AG04449 (cell line): ENCODE data around the gene CAMTA1.

Experiments
- CTCF ChIA-PET: fragments of 350-600 bp; formaldehyde crosslinking; extraction: SDS; loops from one replicate; lab custom pipeline; 2021; ENCODE audit warnings: antibody characterized with exemption; lab: Yijun Ruan, JAX
- POLR2A ChIA-PET: fragments of 400-600, 350-600 bp; formaldehyde crosslinking; extraction: SDS; loops from one replicate; lab custom pipeline; 2020; ENCODE audit warnings: antibody characterized with exemption, inconsistent platforms; lab: Yijun Ruan, JAX
- DNase-seq: peaks from one replicate; pipeline ENCODE4 v3.0.0-alpha.2; 2010; ENCODE audit warnings: low read depth, low spot score
- H3K4me3 ChIP-seq: 2 replicates; pipeline ENCODE4 v1.5.1; 2011; ENCODE audit warnings: low read depth, mild to moderate bottlenecking, control low read depth, low read length
- TF ChIP-seq, protein P1 (sequence below): IDR thresholded peaks from one replicate; pipeline ENCODE4 v1.5.1; 2011; ENCODE audit warnings: mild to moderate bottlenecking, moderate library complexity, low read length, control low read depth, inconsistent platforms; ENCODE audit not compliant: insufficient read depth; ENCODE audit errors: missing control alignments

CAMTA1 gene

DNA sequence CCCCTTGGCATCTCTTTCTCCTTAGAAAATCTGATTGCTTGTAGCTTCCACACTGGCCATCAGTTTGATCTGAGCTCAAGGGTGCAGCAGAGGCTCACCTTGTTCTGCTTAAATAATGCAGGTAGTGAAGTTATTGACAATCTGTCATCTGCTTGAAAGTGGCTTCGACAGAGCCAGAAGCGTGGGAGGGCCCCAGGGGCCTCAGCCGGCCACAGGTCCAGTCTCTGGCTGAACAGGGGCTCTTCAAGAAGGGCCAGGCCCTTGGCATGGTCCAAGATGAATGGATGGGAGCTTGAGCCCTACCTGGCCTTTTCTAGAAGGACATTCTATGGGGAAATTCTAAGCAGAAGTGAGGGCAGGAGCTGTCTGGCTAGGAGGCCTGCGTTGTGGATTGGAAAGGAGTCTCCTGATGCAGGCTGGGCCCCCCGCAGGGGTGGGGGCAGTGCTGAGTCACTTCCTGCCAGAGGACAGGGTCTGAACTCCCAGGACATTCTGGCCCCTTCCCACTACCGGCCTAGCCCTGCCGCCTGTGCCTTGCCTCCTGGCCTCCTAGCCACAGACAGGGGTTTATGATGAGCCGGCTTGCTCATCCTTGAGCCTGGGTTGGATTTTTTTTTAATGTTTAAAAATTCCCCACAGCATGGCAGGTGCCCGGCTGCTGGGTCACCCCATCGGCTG is 823.5 kb downstream of the CAMTA1 start:
- H3K4me3 ChIP-seq = no peak overlapping the region
- ChIA-PET POLR2A (no interaction called here), CTCF (interaction anchor here (1.8 kb wide), 1 partner anchor 60 kb away, joined by 5 read pairs; no protein-coding TSS in a partner anchor)
- TF ChIP-seq, protein P1, sequence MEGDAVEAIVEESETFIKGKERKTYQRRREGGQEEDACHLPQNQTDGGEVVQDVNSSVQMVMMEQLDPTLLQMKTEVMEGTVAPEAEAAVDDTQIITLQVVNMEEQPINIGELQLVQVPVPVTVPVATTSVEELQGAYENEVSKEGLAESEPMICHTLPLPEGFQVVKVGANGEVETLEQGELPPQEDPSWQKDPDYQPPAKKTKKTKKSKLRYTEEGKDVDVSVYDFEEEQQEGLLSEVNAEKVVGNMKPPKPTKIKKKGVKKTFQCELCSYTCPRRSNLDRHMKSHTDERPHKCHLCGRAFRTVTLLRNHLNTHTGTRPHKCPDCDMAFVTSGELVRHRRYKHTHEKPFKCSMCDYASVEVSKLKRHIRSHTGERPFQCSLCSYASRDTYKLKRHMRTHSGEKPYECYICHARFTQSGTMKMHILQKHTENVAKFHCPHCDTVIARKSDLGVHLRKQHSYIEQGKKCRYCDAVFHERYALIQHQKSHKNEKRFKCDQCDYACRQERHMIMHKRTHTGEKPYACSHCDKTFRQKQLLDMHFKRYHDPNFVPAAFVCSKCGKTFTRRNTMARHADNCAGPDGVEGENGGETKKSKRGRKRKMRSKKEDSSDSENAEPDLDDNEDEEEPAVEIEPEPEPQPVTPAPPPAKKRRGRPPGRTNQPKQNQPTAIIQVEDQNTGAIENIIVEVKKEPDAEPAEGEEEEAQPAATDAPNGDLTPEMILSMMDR = no peak
- no peak for DNase-seq

DNA sequence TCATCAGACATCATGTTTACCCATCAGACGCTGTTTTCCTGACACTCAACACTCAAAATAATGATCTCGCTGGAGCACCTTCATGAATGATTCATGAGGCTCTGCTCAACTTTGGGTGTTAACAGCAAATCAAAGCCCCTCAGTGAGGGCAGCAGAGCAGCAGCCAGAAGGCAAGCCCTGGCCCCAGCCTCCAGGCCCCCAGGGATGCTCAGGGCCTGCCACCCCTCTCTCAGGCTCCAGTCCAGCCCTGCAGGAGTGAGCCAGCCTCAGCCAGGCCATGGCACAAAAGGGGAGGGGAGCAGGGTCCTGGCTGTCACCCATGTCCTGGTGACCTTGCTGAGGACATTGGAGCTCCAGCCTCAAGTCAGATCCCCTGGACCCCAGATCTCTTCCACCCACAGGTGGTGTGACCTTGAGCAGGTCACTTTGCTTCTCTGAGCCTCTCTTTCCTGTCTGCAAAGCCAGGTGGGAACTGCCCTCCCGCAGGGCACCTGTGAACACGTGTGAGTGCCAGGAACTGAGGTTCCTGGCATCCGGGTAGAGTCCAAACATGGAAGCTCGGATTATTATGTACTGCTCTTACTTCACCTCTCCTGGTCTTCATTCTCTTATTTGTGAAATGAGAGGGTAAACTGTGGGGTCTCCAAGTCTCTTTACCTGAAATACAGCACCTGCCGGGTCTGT is 824.2 kb downstream of the CAMTA1 start:
- no peak for DNase-seq
- TF ChIP-seq, protein P1 = no peak
- CTCF ChIA-PET = no interaction called here
- H3K4me3 ChIP-seq = no peak overlapping the region
- POLR2A ChIA-PET = no interaction called here

DNA sequence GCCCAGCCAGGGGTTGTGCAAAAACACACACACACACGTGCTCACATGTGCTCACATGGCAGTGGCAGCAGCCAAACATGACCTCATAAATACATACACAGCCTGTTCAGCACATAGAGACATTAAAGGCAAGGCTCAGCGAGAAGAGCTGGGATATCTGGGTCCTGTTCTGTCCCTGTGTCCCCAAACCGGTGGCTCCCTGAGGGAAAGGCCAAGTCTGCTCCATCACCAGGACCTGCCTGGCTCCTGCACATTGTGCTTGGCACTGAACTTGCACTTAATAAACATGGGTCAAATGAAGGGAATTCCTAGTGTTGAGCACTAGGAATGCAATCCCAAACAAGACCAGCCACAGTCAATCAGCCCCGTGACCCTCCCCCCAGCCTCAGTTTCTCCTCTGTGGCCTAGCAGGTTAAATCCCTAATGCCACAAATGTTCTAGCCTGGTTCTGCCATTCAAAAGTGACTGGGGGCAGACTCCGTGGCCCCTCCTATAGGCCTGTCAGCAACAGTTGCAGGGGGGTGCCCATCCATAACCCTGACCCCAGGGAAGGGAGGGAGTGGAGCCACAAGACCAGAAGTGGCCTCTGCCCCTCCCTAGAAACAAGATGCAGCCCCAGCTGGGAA is 825.0 kb downstream of the CAMTA1 start:
- H3K4me3 ChIP-seq = no peak overlapping the region
- TF ChIP-seq, protein P1 = no peak
- no peak for DNase-seq
- ChIA-PET CTCF (no interaction called here), POLR2A (no interaction called here)

DNA sequence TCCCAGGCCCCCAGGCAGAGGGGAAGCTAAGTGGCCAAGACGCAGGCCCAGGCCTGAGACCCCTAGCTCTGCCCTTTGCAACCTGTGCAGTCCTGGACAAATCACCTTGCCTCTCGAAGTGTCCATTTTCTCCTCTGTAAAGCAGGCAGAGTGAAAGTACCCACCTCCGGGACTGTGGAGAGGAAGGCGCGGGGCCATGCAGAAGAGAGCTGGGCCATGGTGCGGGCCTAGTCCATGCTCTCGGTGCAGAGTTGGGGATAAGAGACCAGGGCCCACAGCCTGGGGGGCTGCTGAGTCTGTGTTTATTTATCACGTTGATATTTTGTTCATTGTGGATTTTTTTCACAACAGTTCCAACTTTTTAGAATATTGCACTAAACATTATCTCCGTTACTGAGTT is 825.7 kb downstream of the CAMTA1 start:
- POLR2A ChIA-PET = no interaction called here
- TF ChIP-seq, protein P1 = no peak
- H3K4me3 ChIP-seq = no peak overlapping the region
- CTCF ChIA-PET = no interaction called here
- DNase-seq = no peak

DNA sequence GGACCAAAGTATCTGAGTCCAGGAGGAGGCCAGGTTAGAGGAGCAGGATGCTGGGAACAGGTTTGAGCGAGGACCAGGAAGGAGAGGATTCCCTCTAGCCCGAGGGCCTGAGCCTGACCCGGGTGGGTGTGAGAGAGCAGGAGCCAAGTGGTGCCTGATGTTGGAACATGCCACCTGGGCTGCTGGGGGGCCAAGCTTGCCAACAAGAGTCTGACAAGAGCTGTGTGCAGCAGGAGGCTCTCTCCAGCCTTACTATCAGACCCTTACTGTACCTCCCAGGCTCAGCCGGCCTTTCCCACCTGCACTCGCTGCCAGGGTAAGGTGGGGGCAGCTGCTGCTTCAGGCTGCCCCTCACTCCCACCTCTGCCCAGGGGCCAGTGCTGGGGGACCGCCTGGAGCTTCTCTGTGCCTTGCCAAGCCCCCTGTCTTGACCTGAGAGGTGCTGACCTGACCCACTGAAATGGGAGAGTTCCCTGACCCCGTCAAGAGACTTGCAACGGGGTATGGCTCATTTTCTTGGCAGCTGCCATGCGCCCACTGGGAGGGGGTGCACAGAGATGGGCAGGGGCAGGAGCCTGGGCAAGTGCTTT is 826.3 kb downstream of the CAMTA1 start:
- TF ChIP-seq, protein P1 = no peak
- no peak for DNase-seq
- H3K4me3 ChIP-seq = no peak overlapping the region
- POLR2A ChIA-PET = no interaction called here
- CTCF ChIA-PET = interaction anchor here (1.2 kb wide), 1 partner anchor 540 kb away, joined by 4 read pairs; no protein-coding TSS in a partner anchor
